Duodenal mucosa (tissue), 2 donors: ENCODE data around the gene RNF166.

Experiments
- H3K27ac ChIP-seq: one replicate; pipeline ENCODE4 v1.7.0; 2013; ENCODE audit warnings: low read depth, low read length
- H3K27me3 ChIP-seq, 2 donors: one replicate each; pipeline ENCODE4 v1.7.0; 2013; ENCODE audit warnings: low read length in 2 of 2, control low read depth in 1 of 2; ENCODE audit not compliant: insufficient read depth in 2 of 2, control insufficient read depth in 1 of 2
- H3K36me3 ChIP-seq, 2 donors: one replicate each; pipeline ENCODE4 v1.7.0; 2013; ENCODE audit warnings: low read length in 2 of 2, control low read depth in 1 of 2; ENCODE audit not compliant: insufficient read depth in 2 of 2, control insufficient read depth in 1 of 2
- H3K4me1 ChIP-seq, 2 donors: one replicate each; pipeline ENCODE4 v1.7.0; 2013; ENCODE audit warnings: low read length in 2 of 2, control low read depth in 1 of 2; ENCODE audit not compliant: insufficient read depth in 2 of 2, control insufficient read depth in 1 of 2
- H3K4me3 ChIP-seq, 2 donors: one replicate each; pipeline ENCODE4 v1.7.0; 2013; ENCODE audit warnings: low read length in 2 of 2, low read depth in 1 of 2
- H3K9ac ChIP-seq, 2 donors: one replicate each; pipeline ENCODE4 v1.7.0; 2013; ENCODE audit warnings: low read length in 2 of 2, low read depth in 1 of 2
- H3K9me3 ChIP-seq, 2 donors: one replicate each; pipeline ENCODE4 v1.7.0; 2013; ENCODE audit warnings: low read length in 2 of 2, control low read depth in 1 of 2; ENCODE audit not compliant: control insufficient read depth in 1 of 2

Gene RNF166

GRCh38 chr16:88706965-88707826 is 988 bp upstream of the RNF166 start:
- no peaks in the 10 kb centered on the region for H3K27me3 ChIP-seq
- H3K4me1 ChIP-seq: peaks cover 16 to 35% of the 10 kb centered on the region in 2 donors
- peak overlapping the region; percentile 94 to 95 for H3K4me3 ChIP-seq
- no peak overlapping the region for H3K27ac ChIP-seq
- no peaks in the 10 kb centered on the region for H3K9me3 ChIP-seq
- H3K36me3 ChIP-seq: peaks cover 0 to 5% of the 10 kb centered on the region in 2 donors
- H3K9ac ChIP-seq: peak overlapping the region; percentile 75 to 85

- Histone ChIP-seq H3K9ac (peak overlapping the region; percentile 75 to 85), H3K4me1 (peaks cover 16 to 48% of the 10 kb centered on the region in 2 donors), H3K36me3 (peaks cover 0 to 5% of the 10 kb centered on the region in 2 donors), H3K9me3 (no peaks in the 10 kb centered on the region), H3K27ac (peak overlapping the region; percentile 50), H3K27me3 (no peaks in the 10 kb centered on the region), H3K4me3 (peak overlapping the region; percentile 94 to 95)
Observed at GRCh38 chr16:88705801-88706228, 393 bp downstream of the RNF166 start.

- Histone ChIP-seq H3K27ac (peak overlapping the region; percentile 20), H3K9ac (peak overlapping the region; percentile 68 to 72)
Observed at GRCh38 chr16:88705076-88705684, 1.0 kb downstream of the RNF166 start.

GRCh38 chr16:88703486-88704309 is 2.5 kb downstream of the RNF166 start:
- H3K4me3 ChIP-seq: peak overlapping the region; percentile 53 to 94
- H3K36me3 ChIP-seq: peaks cover 4 to 5% of the 10 kb centered on the region in 2 donors
- peaks cover 16 to 59% of the 10 kb centered on the region in 2 donors for H3K4me1 ChIP-seq

More at GRCh38 chr16:88705076-88705684, 1.0 kb downstream of the RNF166 start:
- Histone ChIP-seq H3K4me1 (peaks cover 16 to 49% of the 10 kb centered on the region in 2 donors), H3K9me3 (no peaks in the 10 kb centered on the region), H3K4me3 (peak overlapping the region; percentile 94 to 95), H3K36me3 (peaks cover 0 to 5% of the 10 kb centered on the region in 2 donors), H3K27me3 (no peaks in the 10 kb centered on the region)

GRCh38 chr16:88702371-88703210 is 3.6 kb downstream of the RNF166 start:
- Histone ChIP-seq H3K4me1 (peaks cover 16 to 59% of the 10 kb centered on the region in 2 donors), H3K4me3 (peak overlapping the region; percentile 26 to 53), H3K27me3 (no peaks in the 10 kb centered on the region), H3K9me3 (no peaks in the 10 kb centered on the region), H3K9ac (peak overlapping the region in 1 of 2 donors; percentile 59), H3K36me3 (peaks cover 5 to 13% of the 10 kb centered on the region in 2 donors), H3K27ac (peak overlapping the region; percentile 32)

More at GRCh38 chr16:88703486-88704309, 2.5 kb downstream of the RNF166 start:
- Histone ChIP-seq H3K9me3 (no peaks in the 10 kb centered on the region), H3K27ac (peak overlapping the region; percentile 50), H3K27me3 (no peaks in the 10 kb centered on the region), H3K9ac (peak overlapping the region in 1 of 2 donors; percentile 59)

GRCh38 chr16:88701581-88702370 is 4.4 kb downstream of the RNF166 start:
- Histone ChIP-seq H3K4me3 (peak overlapping the region; percentile 32 to 47), H3K36me3 (peaks cover 5 to 18% of the 10 kb centered on the region in 2 donors), H3K4me1 (peaks cover 9 to 50% of the 10 kb centered on the region in 2 donors), H3K27me3 (no peaks in the 10 kb centered on the region), H3K9me3 (no peaks in the 10 kb centered on the region), H3K27ac (peak overlapping the region; percentile 73), H3K9ac (peak overlapping the region; percentile 38 to 51)

GRCh38 chr16:88700636-88701482 is 5.3 kb downstream of the RNF166 start:
- H3K4me1 ChIP-seq: peaks cover 8 to 49% of the 10 kb centered on the region in 2 donors
- H3K9ac ChIP-seq: peak overlapping the region; percentile 38 to 51
- peak overlapping the region; percentile 73 for H3K27ac ChIP-seq
- H3K9me3 ChIP-seq: no peaks in the 10 kb centered on the region
- H3K4me3 ChIP-seq: peak overlapping the region; percentile 47 to 51
- no peaks in the 10 kb centered on the region for H3K27me3 ChIP-seq
- H3K36me3 ChIP-seq: peaks cover 5 to 25% of the 10 kb centered on the region in 2 donors

- Histone ChIP-seq H3K9me3 (no peaks in the 10 kb centered on the region), H3K27me3 (no peaks in the 10 kb centered on the region), H3K9ac (peak overlapping the region; percentile 18 to 37), H3K4me3 (peak overlapping the region; percentile 36 to 51), H3K36me3 (peaks cover 5 to 28% of the 10 kb centered on the region in 2 donors), H3K27ac (peak overlapping the region; percentile 73), H3K4me1 (peaks cover 6 to 45% of the 10 kb centered on the region in 2 donors)
Observed at GRCh38 chr16:88700322-88700635, 5.9 kb downstream of the RNF166 start.
